ENCODE data around the gene CAB39L.

The CAB39L gene

GRCh38 chr13:49395451-49395865 is 48.4 kb downstream of the CAB39L start:
- Histone ChIP-seq H3K36me3 (ENCODE audit: control insufficient read depth, insufficient read depth, low read length) (no peaks in the 10 kb centered on the region), H3K9ac (ENCODE audit: low read depth, low read length) (no peak overlapping the region), H3K9me3 (ENCODE audit: control insufficient read depth, insufficient read depth, low read length) (no peaks in the 10 kb centered on the region), H3K4me3 (ENCODE audit: low read depth, low read length) (no peak overlapping the region), H3K27me3 (ENCODE audit: control insufficient read depth, insufficient read depth, low read length) (no peaks in the 10 kb centered on the region), H3K4me1 (ENCODE audit: control insufficient read depth, insufficient read depth, low read length) (no peaks in the 10 kb centered on the region)

GRCh38 chr13:49388091-49388635 is 55.7 kb downstream of the CAB39L start:
- no peaks in the 10 kb centered on the region for H3K9me3 ChIP-seq (ENCODE audit: control insufficient read depth, insufficient read depth, low read length)
- H3K4me1 ChIP-seq (ENCODE audit: control insufficient read depth, insufficient read depth, low read length), result peaks cover 4% of the 10 kb centered on the region
- H3K4me3 ChIP-seq (ENCODE audit: low read depth, low read length), result no peak overlapping the region
- H3K9ac ChIP-seq (ENCODE audit: low read depth, low read length), result no peak overlapping the region
- H3K27me3 ChIP-seq (ENCODE audit: control insufficient read depth, insufficient read depth, low read length), result peaks cover 53% of the 10 kb centered on the region
- H3K36me3 ChIP-seq (ENCODE audit: control insufficient read depth, insufficient read depth, low read length), result no peaks in the 10 kb centered on the region

DNA sequence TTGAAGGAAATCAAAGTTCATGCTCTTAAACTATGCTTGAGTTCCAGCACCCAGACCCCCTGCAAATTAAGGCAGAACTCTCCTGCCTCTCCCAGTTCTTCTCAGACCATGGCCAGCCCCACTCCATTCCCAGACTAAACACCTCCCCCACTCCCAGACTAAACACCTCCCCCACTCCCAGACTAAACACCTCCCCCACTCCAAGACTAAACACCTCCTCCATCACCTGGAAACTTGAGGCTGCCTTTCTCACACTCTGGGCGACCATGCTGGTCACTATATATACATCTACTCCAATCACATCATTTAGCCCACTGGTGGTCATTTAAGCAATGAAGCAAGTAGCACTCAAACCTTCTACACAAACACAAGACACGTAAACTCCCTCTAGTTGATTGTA is 57.2 kb downstream of the CAB39L start:
- no peak overlapping the region for H3K9ac ChIP-seq (ENCODE audit: low read depth, low read length)
- no peaks in the 10 kb centered on the region for H3K36me3 ChIP-seq (ENCODE audit: control insufficient read depth, insufficient read depth, low read length)
- peak overlapping the region; percentile 11 for H3K4me3 ChIP-seq (ENCODE audit: low read depth, low read length)
- H3K4me1 ChIP-seq (ENCODE audit: control insufficient read depth, insufficient read depth, low read length), result peaks cover 4% of the 10 kb centered on the region
- H3K27me3 ChIP-seq (ENCODE audit: control insufficient read depth, insufficient read depth, low read length), result peaks cover 53% of the 10 kb centered on the region
- H3K9me3 ChIP-seq (ENCODE audit: control insufficient read depth, insufficient read depth, low read length), result no peaks in the 10 kb centered on the region

DNA sequence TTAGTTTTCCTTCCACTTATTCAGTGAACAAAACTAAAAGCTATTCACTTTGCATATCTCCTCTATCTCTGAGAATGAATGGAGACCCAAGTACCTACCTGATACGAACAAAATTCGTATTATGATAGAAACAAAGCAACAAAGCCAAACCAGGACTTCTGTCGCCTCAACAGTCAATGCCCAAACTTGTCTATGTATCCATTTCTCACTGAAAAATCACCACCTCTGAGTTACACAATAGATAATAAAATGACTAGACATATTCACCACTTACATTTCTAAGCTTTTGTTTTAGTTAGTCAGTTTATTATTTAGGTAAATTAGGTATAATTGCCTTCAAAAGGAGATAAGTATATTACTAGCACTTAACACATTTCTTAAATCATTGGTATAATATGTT is 67.7 kb downstream of the CAB39L start:
- Histone ChIP-seq H3K9ac (ENCODE audit: low read depth, low read length) (no peak overlapping the region), H3K36me3 (ENCODE audit: control insufficient read depth, insufficient read depth, low read length) (no peaks in the 10 kb centered on the region), H3K4me1 (ENCODE audit: control insufficient read depth, insufficient read depth, low read length) (no peaks in the 10 kb centered on the region), H3K27me3 (ENCODE audit: control insufficient read depth, insufficient read depth, low read length) (no peaks in the 10 kb centered on the region), H3K9me3 (ENCODE audit: control insufficient read depth, insufficient read depth, low read length) (no peaks in the 10 kb centered on the region), H3K4me3 (ENCODE audit: low read depth, low read length) (no peak overlapping the region)

GRCh38 chr13:49374585-49375290 is 69.1 kb downstream of the CAB39L start:
- Histone ChIP-seq H3K27me3 (ENCODE audit: control insufficient read depth, insufficient read depth, low read length) (no peaks in the 10 kb centered on the region), H3K4me1 (ENCODE audit: control insufficient read depth, insufficient read depth, low read length) (no peaks in the 10 kb centered on the region)

DNA sequence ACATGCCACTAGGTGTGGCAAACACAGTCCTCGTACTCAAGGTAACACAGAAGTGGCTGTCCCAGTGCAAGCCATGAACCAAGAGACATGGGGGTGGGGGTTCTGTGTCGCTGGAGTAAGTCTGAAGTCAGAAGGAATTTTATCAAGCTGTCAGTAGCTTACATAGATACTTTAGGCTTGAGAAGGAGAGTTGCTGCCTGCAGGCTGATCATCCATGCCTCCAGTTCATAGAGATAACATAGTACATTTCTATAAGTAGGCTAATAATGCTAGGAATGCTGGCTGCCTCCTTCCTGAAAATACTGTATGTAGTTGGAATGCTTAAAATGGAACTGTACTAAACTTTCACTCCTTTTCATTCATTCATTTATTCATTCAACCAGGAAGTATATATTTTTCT is 70.1 kb downstream of the CAB39L start:
- no peaks in the 10 kb centered on the region for H3K9me3 ChIP-seq (ENCODE audit: control insufficient read depth, insufficient read depth, low read length)
- H3K9ac ChIP-seq (ENCODE audit: low read depth, low read length), result no peak overlapping the region
- no peak overlapping the region for H3K4me3 ChIP-seq (ENCODE audit: low read depth, low read length)
- H3K27me3 ChIP-seq (ENCODE audit: control insufficient read depth, insufficient read depth, low read length), result no peaks in the 10 kb centered on the region
- no peaks in the 10 kb centered on the region for H3K4me1 ChIP-seq (ENCODE audit: control insufficient read depth, insufficient read depth, low read length)
- no peaks in the 10 kb centered on the region for H3K36me3 ChIP-seq (ENCODE audit: control insufficient read depth, insufficient read depth, low read length)

More at GRCh38 chr13:49374585-49375290, 69.1 kb downstream of the CAB39L start:
- H3K4me3 ChIP-seq (ENCODE audit: low read depth, low read length), result no peak overlapping the region
- H3K9ac ChIP-seq (ENCODE audit: low read depth, low read length), result no peak overlapping the region
- no peaks in the 10 kb centered on the region for H3K9me3 ChIP-seq (ENCODE audit: control insufficient read depth, insufficient read depth, low read length)
- H3K36me3 ChIP-seq (ENCODE audit: control insufficient read depth, insufficient read depth, low read length), result no peaks in the 10 kb centered on the region

GRCh38 chr13:49371943-49372613 is 71.8 kb downstream of the CAB39L start:
- no peaks in the 10 kb centered on the region for H3K27me3 ChIP-seq (ENCODE audit: control insufficient read depth, insufficient read depth, low read length)
- H3K9me3 ChIP-seq (ENCODE audit: control insufficient read depth, insufficient read depth, low read length), result no peaks in the 10 kb centered on the region
- H3K4me3 ChIP-seq (ENCODE audit: low read depth, low read length), result no peak overlapping the region
- no peaks in the 10 kb centered on the region for H3K36me3 ChIP-seq (ENCODE audit: control insufficient read depth, insufficient read depth, low read length)
- H3K9ac ChIP-seq (ENCODE audit: low read depth, low read length), result no peak overlapping the region
- peaks cover 3% of the 10 kb centered on the region for H3K4me1 ChIP-seq (ENCODE audit: control insufficient read depth, insufficient read depth, low read length)

- Histone ChIP-seq H3K36me3 (ENCODE audit: control insufficient read depth, insufficient read depth, low read length) (no peaks in the 10 kb centered on the region), H3K4me1 (ENCODE audit: control insufficient read depth, insufficient read depth, low read length) (peaks cover 3% of the 10 kb centered on the region), H3K4me3 (ENCODE audit: low read depth, low read length) (no peak overlapping the region), H3K9me3 (ENCODE audit: control insufficient read depth, insufficient read depth, low read length) (no peaks in the 10 kb centered on the region), H3K27me3 (ENCODE audit: control insufficient read depth, insufficient read depth, low read length) (no peaks in the 10 kb centered on the region), H3K9ac (ENCODE audit: low read depth, low read length) (no peak overlapping the region)
Measured at GRCh38 chr13:49370371-49370770, 73.5 kb downstream of the CAB39L start.

DNA sequence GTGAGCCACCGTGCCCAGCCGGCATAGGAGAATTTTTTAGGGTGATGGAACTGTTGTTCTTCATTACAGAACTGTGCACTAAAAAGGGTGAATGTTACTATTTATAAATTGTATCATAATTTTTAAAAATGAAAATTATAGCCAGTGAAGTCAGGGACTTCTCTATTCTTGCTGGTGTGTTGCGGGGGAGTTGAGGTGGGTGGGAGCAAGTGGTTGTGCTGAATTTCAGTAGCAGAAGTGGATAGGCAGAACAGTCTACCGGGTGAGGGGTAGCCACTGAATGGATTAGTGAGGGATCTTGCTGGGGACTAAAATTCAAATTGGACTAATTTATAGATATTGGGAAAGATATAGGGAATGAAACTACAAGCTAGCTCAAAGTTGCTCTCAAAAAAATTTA is 74.0 kb downstream of the CAB39L start:
- H3K4me3 ChIP-seq (ENCODE audit: low read depth, low read length), result no peak overlapping the region
- H3K27me3 ChIP-seq (ENCODE audit: control insufficient read depth, insufficient read depth, low read length), result no peaks in the 10 kb centered on the region
- H3K9me3 ChIP-seq (ENCODE audit: control insufficient read depth, insufficient read depth, low read length), result no peaks in the 10 kb centered on the region
- no peak overlapping the region for H3K9ac ChIP-seq (ENCODE audit: low read depth, low read length)
- peaks cover 3% of the 10 kb centered on the region for H3K4me1 ChIP-seq (ENCODE audit: control insufficient read depth, insufficient read depth, low read length)
- H3K36me3 ChIP-seq (ENCODE audit: control insufficient read depth, insufficient read depth, low read length), result no peaks in the 10 kb centered on the region

DNA sequence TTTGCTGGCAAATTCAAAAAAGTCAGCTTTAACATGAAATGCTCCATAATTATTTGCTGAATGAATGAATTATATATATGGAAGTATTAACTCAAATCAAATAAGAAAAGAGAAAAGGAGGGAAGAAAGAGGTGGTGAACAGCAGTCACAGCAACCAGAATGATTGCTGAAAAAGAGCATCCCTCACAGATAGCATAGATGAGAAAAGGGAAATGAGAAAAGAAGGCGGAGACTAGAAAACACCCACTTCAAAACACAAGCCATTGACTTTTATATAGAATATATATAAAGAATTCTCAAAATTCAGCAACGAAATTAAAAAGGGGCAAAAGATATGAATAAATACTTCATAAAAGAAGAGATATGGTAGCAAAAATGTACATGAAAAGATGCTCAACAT is 75.2 kb downstream of the CAB39L start:
- H3K4me1 ChIP-seq (ENCODE audit: control insufficient read depth, insufficient read depth, low read length), result peaks cover 3% of the 10 kb centered on the region
- no peaks in the 10 kb centered on the region for H3K9me3 ChIP-seq (ENCODE audit: control insufficient read depth, insufficient read depth, low read length)
- no peaks in the 10 kb centered on the region for H3K36me3 ChIP-seq (ENCODE audit: control insufficient read depth, insufficient read depth, low read length)
- no peaks in the 10 kb centered on the region for H3K27me3 ChIP-seq (ENCODE audit: control insufficient read depth, insufficient read depth, low read length)
- H3K4me3 ChIP-seq (ENCODE audit: low read depth, low read length), result no peak overlapping the region
- H3K9ac ChIP-seq (ENCODE audit: low read depth, low read length), result no peak overlapping the region

DNA sequence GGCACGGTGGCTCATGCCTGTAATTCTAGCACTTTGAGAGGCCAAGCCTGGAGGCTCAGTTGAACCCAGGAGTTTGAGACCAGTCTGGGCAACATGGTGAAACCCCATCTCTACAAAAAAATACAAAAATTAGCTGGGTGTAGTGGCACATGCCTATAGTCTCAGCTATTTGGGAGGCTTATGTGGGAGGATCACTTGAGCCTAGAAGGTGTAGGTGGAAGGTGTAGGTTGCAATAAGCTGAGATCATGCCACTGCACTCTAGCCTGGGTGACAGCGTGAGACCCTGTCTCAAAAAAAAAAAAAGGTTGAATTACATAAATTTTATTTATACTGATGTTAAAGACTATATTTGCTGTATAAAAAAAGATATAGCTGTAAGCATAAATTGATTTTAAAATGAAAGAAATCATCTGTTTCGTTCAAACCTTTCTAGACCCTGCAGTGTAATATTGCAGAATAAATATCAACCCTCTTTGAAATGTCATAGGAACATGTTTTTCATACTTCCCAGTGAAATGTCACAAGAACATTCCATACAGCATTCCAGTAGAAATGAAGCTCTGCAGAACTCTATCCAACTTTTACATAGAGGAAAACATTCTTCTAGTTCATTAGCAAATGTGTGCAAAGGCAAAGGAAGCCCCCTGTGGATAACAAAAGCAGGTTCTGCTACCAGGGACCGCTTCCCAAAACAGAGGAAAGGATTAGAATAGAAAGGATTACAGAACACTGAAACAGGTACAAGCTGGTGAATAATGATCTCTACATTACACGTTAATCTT is 76.0 kb downstream of the CAB39L start:
- Histone ChIP-seq H3K9me3 (ENCODE audit: control insufficient read depth, insufficient read depth, low read length) (no peaks in the 10 kb centered on the region), H3K27me3 (ENCODE audit: control insufficient read depth, insufficient read depth, low read length) (no peaks in the 10 kb centered on the region), H3K36me3 (ENCODE audit: control insufficient read depth, insufficient read depth, low read length) (no peaks in the 10 kb centered on the region), H3K4me1 (ENCODE audit: control insufficient read depth, insufficient read depth, low read length) (peaks cover 3% of the 10 kb centered on the region), H3K9ac (ENCODE audit: low read depth, low read length) (no peak overlapping the region), H3K4me3 (ENCODE audit: low read depth, low read length) (no peak overlapping the region)

Data from iPS-15b (cell line).